GM18861 (cell line): ENCODE measurements around the gene ACIN1.

Experiments used
- ATAC-seq: cut with Tn5 transposase; IDR thresholded peaks from one replicate; pipeline ENCODE4 v1.9.1; 2021; ENCODE audit not compliant: unreplicated experiment

Gene ACIN1

DNA sequence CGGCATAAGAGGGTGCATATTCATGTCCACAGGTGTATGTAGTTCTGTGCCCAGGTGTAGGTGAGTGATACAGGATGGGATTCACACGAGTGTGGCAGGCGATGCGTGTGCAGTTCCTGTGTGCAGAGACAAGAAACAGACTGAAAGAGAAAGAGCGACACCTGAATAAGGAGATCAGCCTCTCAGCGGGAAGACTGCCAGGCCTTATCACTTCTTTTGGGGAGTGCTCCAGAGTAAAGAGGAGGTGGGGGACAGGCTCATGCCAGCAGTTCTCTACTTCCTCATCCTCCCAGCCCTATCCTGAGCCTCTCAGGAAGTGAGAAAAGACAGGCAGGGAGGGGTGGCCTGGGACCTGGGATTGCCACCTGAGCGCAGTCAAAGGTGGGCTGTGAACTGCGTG is 50.1 kb downstream of the ACIN1 start:
- no peak for ATAC-seq

- ATAC-seq, result no peak
Measured at GRCh38 chr14:23043754-23044153, 51.2 kb downstream of the ACIN1 start.

DNA sequence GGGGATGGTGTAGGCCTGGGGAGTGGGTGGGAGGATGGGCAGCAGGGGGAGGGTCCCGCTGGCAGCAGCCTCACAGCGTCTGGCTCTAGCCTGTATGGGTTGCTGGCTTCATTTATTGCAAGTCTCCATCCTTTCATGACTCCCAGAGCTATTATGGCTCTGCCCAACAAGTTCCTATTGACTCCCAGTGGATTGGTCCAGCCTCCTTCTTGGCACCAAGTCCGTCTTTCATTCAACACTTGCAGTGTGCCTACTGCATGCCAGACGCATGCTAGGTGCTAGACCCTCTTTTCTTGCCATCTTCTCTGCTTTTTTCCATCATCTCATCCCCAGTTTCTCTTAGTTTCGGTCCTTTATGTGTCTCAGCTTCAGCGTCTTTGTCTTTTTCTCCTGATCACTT is 51.8 kb downstream of the ACIN1 start:
- no peak for ATAC-seq

- ATAC-seq, result no peak
Measured at GRCh38 chr14:23042162-23042965, 52.6 kb downstream of the ACIN1 start, which contains the start of gene PSMB11. PSMB11 (plus strand) TSS chr14:23042212; CDS start chr14:23042226, 14 bp downstream.

DNA sequence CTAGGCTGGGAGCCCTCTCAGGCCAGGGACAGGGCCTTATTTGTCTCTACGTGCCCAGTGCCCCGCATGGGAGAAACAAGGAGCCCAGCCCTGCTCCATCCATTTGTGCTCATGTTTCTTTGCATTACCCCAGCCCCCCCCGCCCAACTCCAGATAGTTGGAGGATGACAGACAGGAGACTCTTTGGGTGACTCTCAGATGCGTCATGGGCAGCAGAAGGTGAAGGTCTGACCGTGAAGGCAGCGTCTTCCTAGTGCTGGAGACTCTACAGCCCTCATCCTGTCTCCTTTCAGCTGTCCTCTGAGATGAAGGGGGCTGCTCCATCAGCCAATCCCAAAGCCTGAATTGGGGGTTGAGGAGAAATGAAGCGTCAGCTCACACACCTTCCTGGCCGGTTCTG is 53.2 kb downstream of the ACIN1 start:
- ATAC-seq, result no peak

DNA sequence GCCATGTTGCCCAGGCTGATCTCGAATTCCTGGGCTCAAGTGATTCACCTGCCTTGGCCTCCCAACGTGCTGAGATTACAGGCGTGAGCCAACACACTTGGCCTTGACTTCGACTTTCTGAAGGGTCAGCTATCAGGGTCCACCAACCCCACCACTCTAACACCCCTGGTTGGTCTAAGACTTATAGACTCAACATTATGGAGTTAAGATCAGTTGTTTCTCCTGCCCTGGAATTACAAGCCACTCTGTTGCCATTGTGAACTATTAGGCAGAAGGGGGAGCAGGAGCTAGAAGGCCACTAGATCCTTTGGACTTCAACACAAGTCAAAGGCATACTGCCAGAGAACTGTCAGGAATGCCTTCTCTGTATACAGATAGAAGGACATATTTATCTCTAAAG is 54.8 kb downstream of the ACIN1 start:
- ATAC-seq, result no peak

DNA sequence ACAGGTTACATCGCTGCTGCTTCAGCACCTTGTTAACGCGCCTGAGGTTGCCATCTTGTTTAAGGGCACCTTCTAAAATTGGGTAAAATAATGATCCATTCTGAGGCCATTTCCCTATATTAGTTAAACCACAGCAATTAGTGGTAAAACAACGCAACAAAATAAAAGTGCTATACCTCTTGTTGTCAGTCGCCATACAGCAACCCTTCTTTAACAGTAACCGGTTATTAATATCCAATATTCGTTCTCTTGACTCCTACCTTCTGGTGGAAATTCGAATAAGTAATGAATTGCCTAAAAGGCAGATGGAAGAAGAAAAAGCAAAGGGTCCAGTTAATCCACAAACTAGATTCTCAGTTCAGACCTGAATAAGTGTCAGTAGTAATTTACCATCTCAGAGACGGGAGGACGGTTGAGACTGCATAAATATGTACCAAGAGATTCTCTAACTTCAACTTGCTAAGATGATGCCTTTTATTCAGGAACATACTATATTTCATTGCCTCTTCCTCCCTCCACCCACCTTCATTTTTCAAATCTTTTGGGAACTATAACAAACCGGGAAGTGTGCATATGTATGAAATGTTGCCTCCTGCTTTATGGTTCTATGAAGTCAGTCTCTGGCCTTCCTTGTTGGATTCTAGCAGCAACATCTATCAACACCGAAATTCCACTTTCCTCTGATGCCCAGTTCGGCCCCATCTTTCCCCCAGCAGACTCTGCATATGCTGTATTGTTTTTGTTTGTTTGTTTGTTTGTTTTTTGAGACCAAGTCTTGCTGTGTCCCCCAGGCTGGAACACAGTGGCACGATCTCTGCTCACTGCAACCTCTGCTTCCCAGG is 59.4 kb downstream of the ACIN1 start:
- no peak for ATAC-seq

DNA sequence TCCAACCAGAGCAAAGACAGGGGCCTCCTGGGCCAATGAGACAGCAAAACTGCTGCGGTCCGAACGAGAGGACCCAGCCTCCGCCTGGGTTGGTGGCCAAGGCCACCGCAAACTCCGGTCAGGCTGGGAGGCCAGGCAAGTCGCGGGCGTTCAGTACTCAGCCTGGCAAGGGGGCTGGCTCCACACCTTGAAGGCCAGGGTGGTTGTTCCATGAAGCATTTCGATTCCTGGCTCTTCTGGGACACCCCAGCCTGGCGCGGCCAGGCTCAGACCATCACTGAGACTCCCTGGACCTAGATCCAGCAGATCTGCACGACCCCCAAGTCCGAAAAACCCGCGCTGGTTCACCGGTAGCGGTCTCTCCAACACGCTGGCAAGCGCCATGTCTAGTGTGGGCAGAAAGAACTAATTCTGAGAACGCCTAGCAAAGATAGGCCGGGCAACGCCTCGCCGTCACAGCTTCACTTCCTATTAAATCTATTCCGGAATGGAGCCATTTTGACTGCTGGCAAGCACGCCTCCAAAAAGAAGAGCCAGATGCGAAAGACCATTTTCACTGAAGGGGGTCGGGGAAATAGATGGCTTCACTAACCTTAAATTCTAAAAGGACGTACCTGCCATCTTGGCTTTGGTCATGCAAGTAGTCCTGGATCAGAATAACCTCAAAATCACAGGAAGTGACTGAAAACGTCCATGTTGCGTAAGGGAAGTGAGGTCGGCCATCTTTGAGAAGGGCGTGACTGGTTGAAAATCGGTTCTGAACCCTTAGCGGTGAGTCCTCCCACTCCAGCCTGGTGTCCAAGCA is 60.2 kb downstream of the ACIN1 start, which contains the start of gene PSMB5:
TSS of gene PSMB5 (minus strand) at position 403 of the 805 bp plus-strand sequence. CDS start at position 384, 19 bp downstream.
- ATAC-seq, result peak; percentile 85

- no peak for ATAC-seq
Measured at GRCh38 chr14:23033801-23034497, 61.0 kb downstream of the ACIN1 start.

DNA sequence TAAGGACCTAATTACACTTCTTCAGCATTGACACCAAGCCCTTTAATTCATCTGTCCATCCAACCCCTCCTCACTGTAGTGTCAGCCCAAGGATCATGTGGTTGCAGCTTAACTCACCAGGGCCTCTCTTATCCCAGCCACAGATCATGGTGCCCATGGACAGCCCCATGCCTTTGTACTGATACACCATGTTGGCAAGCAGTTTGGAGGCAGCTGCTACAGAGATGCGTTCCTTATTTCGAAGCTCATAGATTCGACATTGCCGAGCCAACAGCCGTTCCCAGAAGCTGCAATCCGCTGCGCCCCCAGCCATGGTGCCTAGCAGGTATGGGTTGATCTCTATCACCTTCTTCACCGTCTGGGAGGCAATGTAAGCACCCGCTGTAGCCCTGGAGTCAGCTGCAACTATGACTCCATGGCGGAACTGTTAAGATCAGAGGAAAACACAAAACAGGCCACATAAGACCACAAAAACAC is 61.6 kb downstream of the ACIN1 start:
- ATAC-seq, result no peak

GRCh38 chr14:23030936-23031335 is 64.0 kb downstream of the ACIN1 start:
- no peak for ATAC-seq

- no peak for ATAC-seq
Measured at GRCh38 chr14:23028799-23029198, 66.1 kb downstream of the ACIN1 start.

- ATAC-seq, result no peak
Measured at GRCh38 chr14:23025151-23025814, 69.7 kb downstream of the ACIN1 start.

DNA sequence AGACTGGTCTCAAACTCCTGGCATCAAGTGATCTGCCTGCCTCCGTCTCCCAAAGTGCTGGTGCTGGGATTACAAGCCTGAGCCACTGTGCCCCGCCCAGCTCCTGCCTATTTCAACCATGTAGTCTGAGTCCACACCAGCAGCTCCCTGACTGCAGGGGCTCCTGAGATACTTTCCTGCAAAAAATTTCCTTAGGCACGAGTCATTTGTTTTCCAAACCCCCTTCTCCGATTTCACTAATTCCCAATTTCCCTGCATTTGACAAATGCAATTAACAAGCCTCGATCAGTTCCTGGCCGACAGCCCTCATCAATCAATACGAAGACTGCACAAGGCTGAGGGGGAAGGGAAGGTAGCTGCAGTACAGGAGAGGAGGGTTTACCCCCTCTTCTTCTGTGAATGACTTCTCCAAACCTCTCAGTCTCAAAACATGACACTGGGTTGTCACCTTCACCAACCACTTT is 70.3 kb downstream of the ACIN1 start:
- ATAC-seq, result no peak

GRCh38 chr14:23023795-23024152 is 71.2 kb downstream of the ACIN1 start:
- no peak for ATAC-seq

DNA sequence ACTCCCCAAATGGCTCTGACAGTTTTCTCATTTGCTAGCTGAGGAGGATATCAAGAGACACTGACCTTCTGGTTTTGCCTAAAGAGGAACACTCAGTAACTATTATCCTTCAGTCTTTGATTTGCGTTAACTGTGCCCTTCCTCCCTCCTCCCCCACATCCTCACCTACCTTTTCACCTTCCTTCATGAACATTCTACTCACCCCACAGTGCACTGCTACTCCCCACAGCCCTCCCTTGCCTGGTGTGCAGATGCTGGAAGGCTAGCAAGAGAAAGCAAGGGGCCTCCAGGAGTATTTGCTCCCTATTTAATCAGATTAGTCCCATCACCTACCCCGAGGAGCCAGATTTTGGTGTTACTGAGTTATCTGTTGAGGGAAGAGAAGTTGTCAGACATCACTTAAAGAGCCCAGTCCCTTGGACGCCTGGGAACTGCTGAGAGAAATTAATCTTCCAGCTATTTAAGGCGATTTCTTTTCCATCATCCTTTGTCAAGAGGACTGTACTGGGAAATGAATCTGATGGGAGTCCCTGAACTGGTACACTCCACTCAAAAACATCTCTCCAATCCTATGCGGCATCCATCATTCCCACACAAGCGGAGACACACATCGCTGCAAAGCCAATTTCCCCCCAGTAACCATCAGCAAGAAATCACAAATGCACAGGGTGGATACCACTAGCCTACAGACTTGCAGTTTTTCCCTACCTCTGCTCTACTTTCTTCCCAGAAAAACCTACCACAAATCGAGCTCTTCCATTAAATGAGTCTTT is 71.7 kb downstream of the ACIN1 start:
- no peak for ATAC-seq

GRCh38 chr14:23021889-23022442 is 73.0 kb downstream of the ACIN1 start:
- ATAC-seq, result no peak

DNA sequence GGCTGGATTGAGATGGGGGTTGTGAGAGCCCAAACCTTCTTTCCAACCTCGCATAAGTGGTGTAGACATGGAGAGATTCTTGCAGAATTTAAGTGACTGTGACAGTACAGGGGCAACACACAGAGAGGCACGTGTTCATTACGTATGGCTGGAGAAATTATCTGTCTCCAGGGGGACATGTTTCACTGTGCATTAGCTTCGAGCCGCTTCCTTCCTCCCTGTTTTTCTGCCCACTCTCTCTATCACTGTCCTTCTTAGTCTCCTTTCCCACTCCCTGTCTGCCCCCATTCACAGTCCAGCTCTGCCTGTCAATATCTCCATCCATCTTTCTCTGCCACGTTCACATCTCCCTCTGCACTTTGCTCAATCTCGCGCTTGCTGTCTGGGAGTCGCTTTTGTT is 73.5 kb downstream of the ACIN1 start:
- no peak for ATAC-seq
